Esophagus muscularis mucosa (tissue), 4 donors: Measurements from ENCODE around the gene SFMBT1. TPM values are rescaled to one million over a fixed set of nuclear protein-coding genes. Genes with fewer than 3 reads are reported as not detected.

Experiments
- DNase-seq: peaks from one replicate; pipeline ENCODE4 v3.0.0-alpha.2; 2017; ENCODE audit errors: extremely low spot score
- H3K27ac ChIP-seq, 4 donors: fragments of 200-600 bp; sonication (generic); replicated peaks in 1 of 4; 1 replicate in 3 of 4; 2 replicates in 1 of 4; pipeline ENCODE4 v1.5.1; 2016 to 2019; ENCODE audit warnings: mild to moderate bottlenecking in 1 of 4
- H3K27me3 ChIP-seq, 4 donors: fragments of 200-600 bp; sonication (generic); one replicate each; pipeline versions ENCODE4 v1.5.1 to v1.6.0; 2016 to 2019
- H3K36me3 ChIP-seq, 4 donors: fragments of 200-600 bp; sonication (generic); one replicate each; pipeline ENCODE4 v1.5.1; 2016 to 2019
- H3K4me1 ChIP-seq, 4 donors: fragments of 200-600 bp; sonication (generic); one replicate each; pipeline ENCODE4 v1.5.1; 2016 to 2019
- H3K4me3 ChIP-seq, 4 donors: fragments of 200-600 bp; sonication (generic); 1 replicate in 2 of 4; 2 replicates in 2 of 4; pipeline ENCODE4 v1.5.1; 2016 to 2019; ENCODE audit warnings: mild to moderate bottlenecking in 4 of 4, moderate library complexity in 1 of 4
- H3K9me3 ChIP-seq, 4 donors: fragments of 200-600 bp; sonication (generic); 1 replicate in 3 of 4; 2 replicates in 1 of 4; pipeline ENCODE4 v1.5.1; 2016 to 2019
- EP300 ChIP-seq: sonication (generic); formaldehyde crosslinking; IDR thresholded peaks from one replicate; pipeline ENCODE4 v1.6.1; 2017; ENCODE audit warnings: antibody characterized with exemption
- POLR2A ChIP-seq: fragments of 450-650 bp; IDR thresholded peaks from one replicate; pipeline ENCODE4 v1.6.1; 2017; ENCODE audit warnings: antibody characterized with exemption, moderate library complexity, mild to moderate bottlenecking, low read depth
- POLR2AphosphoS5 ChIP-seq, 2 donors: sonication (generic); formaldehyde crosslinking; IDR thresholded peaks; one replicate each; pipeline ENCODE4 v1.6.1; 2017; ENCODE audit warnings: antibody characterized with exemption in 2 of 2
- WGBS: methylation state at CpG from one replicate; pipeline ENCODE4 v1.1.5; 2018; 5-methylcytosine and 5-hydroxymethylcytosine counted together
- intact Hi-C: fragments of 100-400 bp; cut with DNase I; formaldehyde crosslinking; loops from one replicate; pipeline ENCODE4 v1.15.1; 2023
- total RNA-seq, 4 donors: library from RNA; depleted of rRNA; stranded (reverse); fragments of >200 nt; gene quantifications; one replicate each; pipeline versions ENCODE4 v1.1.0 to v1.2.1, GENCODE V29; 2016
- TF ChIP-seq, protein P1 (sequence below), 3 experiments: fragments of 200-600 bp in 2 of 3; fragments of 450-650 bp in 1 of 3; sonication (generic) in 2 of 3; IDR thresholded peaks; one replicate each; pipeline ENCODE4 v1.5.1; 2017 to 2019; ENCODE audit warnings: antibody characterized with exemption in 3 of 3, mild to moderate bottlenecking in 2 of 3, moderate library complexity in 1 of 3

Gene SFMBT1
- total RNA-seq, 4 donors from 2014 or later = 15.4 to 27.6 (median 21.4) TPM

- Histone ChIP-seq H3K27me3 (no peaks in the 10 kb centered on the region), H3K9me3 (no peaks in the 10 kb centered on the region), H3K4me3 (no peak overlapping the region), H3K4me1 (peaks cover 0 to 20% (median 2%) of the 10 kb centered on the region in 4 donors), H3K27ac (no peak overlapping the region), H3K36me3 (peaks cover 0 to 14% (median 2%) of the 10 kb centered on the region in 4 donors)
- TF ChIP-seq EP300 = no peak
- TF ChIP-seq, protein P1, sequence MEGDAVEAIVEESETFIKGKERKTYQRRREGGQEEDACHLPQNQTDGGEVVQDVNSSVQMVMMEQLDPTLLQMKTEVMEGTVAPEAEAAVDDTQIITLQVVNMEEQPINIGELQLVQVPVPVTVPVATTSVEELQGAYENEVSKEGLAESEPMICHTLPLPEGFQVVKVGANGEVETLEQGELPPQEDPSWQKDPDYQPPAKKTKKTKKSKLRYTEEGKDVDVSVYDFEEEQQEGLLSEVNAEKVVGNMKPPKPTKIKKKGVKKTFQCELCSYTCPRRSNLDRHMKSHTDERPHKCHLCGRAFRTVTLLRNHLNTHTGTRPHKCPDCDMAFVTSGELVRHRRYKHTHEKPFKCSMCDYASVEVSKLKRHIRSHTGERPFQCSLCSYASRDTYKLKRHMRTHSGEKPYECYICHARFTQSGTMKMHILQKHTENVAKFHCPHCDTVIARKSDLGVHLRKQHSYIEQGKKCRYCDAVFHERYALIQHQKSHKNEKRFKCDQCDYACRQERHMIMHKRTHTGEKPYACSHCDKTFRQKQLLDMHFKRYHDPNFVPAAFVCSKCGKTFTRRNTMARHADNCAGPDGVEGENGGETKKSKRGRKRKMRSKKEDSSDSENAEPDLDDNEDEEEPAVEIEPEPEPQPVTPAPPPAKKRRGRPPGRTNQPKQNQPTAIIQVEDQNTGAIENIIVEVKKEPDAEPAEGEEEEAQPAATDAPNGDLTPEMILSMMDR (IDR thresholded peaks at IDR 0.05) = no peak
- TF ChIP-seq POLR2A = no peak
- TF ChIP-seq POLR2AphosphoS5 (IDR thresholded peaks at IDR 0.05) = no peak
- intact Hi-C loops = no loop called here
- 89% methylated on average over 3 of the region's 3 CpGs for WGBS
- DNase-seq = no peak
Observed at GRCh38 chr3:52880474-52880873, 165.4 kb downstream of the SFMBT1 start.

DNA sequence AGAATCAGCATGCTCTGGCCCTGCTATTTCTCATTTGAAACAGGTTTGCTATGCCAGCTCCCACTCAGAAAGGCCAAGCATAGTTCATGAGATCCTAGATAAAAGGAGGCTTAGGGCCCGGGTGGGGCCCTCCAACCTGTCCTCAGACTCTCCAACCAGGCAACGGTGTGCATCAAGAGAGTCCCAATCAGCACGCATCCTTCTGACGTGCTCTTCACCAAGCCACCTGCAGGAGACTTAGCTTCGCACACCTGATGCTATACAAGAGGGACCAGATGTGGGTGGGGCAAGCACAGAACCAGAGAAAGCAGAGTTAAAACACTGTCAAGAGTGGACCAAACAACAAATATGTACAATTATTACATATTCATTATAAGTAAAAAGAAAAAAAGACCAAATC lies 165.8 kb downstream of the SFMBT1 start:
- DNase-seq = no peak
- Histone ChIP-seq H3K4me1 (peaks cover 0 to 23% (median 2%) of the 10 kb centered on the region in 4 donors), H3K9me3 (no peaks in the 10 kb centered on the region), H3K4me3 (no peak overlapping the region), H3K27ac (no peak overlapping the region), H3K36me3 (peaks cover 0 to 10% (median 0%) of the 10 kb centered on the region in 4 donors), H3K27me3 (no peaks in the 10 kb centered on the region)
- WGBS = 96% methylated on average over 4 of the region's 5 CpGs
- intact Hi-C loops = no loop called here
- TF ChIP-seq, protein P1 (IDR thresholded peaks at IDR 0.05) = no peak
- TF ChIP-seq POLR2A = no peak
- TF ChIP-seq POLR2AphosphoS5 (IDR thresholded peaks at IDR 0.05) = no peak
- no peak for TF ChIP-seq EP300

DNA sequence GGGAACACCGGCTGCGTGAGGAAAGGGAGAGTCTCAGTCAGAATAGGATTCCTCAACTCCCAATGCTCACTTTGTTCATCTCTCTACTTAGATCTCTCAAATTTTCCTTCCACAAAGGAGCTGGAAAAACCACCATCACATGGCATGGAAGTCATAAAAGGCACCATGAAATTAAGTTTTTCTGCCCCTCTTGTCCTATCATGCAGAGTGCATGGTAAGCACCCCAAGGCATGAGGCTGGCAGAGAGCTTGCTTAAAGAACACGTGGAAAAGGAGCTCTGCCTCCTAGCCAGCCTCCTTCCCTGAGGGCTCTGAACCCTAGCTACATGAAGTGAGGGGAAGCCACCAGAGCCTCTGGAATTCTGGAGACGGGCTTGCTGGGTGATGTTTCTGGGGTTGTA lies 166.3 kb downstream of the SFMBT1 start:
- Histone ChIP-seq H3K4me3 (no peak overlapping the region), H3K27me3 (no peaks in the 10 kb centered on the region), H3K9me3 (no peaks in the 10 kb centered on the region), H3K36me3 (peaks cover 0 to 10% (median 0%) of the 10 kb centered on the region in 4 donors), H3K27ac (no peak overlapping the region), H3K4me1 (peaks cover 1 to 23% (median 3%) of the 10 kb centered on the region in 4 donors)
- WGBS = 89% methylated on average over 3 of the region's 4 CpGs
- DNase-seq = no peak
- TF ChIP-seq POLR2A (no peak), EP300 (no peak), POLR2AphosphoS5 (IDR thresholded peaks at IDR 0.05) (no peak)
- TF ChIP-seq, protein P1 (IDR thresholded peaks at IDR 0.05) = no peak
- intact Hi-C loops = no loop called here

- Histone ChIP-seq H3K4me1 (peaks cover 3 to 23% (median 7%) of the 10 kb centered on the region in 4 donors), H3K36me3 (peaks cover 0 to 10% (median 0%) of the 10 kb centered on the region in 4 donors), H3K27me3 (no peaks in the 10 kb centered on the region), H3K27ac (no peak overlapping the region), H3K4me3 (no peak overlapping the region), H3K9me3 (no peaks in the 10 kb centered on the region)
- no peak for DNase-seq
- TF ChIP-seq POLR2AphosphoS5 (IDR thresholded peaks at IDR 0.05) (no peak), POLR2A (no peak)
- intact Hi-C loops = no loop called here
- WGBS = 68% methylated on average over 4 of the region's 4 CpGs
Observed at GRCh38 chr3:52879090-52879489, 166.8 kb downstream of the SFMBT1 start.

DNA sequence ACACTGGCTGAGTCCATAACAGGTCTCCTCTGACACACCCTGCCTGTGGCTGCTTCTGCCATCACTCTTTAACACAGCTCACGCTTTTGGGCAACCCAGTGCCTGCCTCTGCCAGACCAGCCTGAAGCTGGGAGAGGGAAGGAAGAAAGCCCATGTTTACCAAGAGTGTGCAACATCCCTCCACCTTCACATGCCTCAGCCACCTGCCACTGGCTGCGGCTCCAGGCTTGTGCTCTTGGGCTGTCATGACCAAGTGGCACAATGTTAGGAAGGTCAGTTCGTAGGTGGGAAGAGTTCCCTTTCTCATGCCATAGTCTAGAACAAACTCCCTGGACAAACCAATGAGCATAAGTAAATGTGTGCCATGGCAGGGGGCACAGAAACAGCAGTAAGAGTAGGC lies 168.8 kb downstream of the SFMBT1 start:
- Histone ChIP-seq H3K27me3 (no peaks in the 10 kb centered on the region), H3K4me1 (peaks cover 3 to 23% (median 9%) of the 10 kb centered on the region in 4 donors), H3K27ac (no peak overlapping the region), H3K9me3 (no peaks in the 10 kb centered on the region), H3K36me3 (peaks cover 0 to 10% (median 0%) of the 10 kb centered on the region in 4 donors), H3K4me3 (no peak overlapping the region)
- TF ChIP-seq POLR2A (no peak), EP300 (no peak)
- 97% methylated on average over 3 of the region's 3 CpGs for WGBS
- intact Hi-C loops = no loop called here
- DNase-seq = no peak
